Left ventricle myocardium inferior (tissue), 1 donor: ENCODE measurements around the gene ITIH5. TPM values are rescaled to one million over a fixed set of nuclear protein-coding genes. Genes with fewer than 3 reads are reported as not detected.
A peak's percentile ranks its signal among the peaks of the same experiment; 100 is the strongest.

Experiments used
- DNase-seq: peaks from one replicate; pipeline ENCODE4 v3.0.0-alpha.2; 2020
- H3K27ac ChIP-seq: fragments of 200-600 bp; replicated peaks from 2 replicates; pipeline ENCODE4 v1.8.0; 2021
- H3K27me3 ChIP-seq: fragments of 200-600 bp; 2 replicates; pipeline ENCODE4 v1.8.0; 2021; ENCODE audit warnings: low read depth
- H3K36me3 ChIP-seq: fragments of 200-600 bp; 2 replicates; pipeline ENCODE4 v1.8.0; 2021
- H3K4me1 ChIP-seq: fragments of 200-600 bp; 2 replicates; pipeline ENCODE4 v1.8.0; 2021
- H3K4me3 ChIP-seq: fragments of 200-600 bp; 2 replicates; pipeline ENCODE4 v1.8.0; 2021; ENCODE audit warnings: mild to moderate bottlenecking, moderate library complexity
- H3K9me3 ChIP-seq: fragments of 200-600 bp; replicated peaks from 2 replicates; pipeline ENCODE4 v1.8.0; 2021
- CTCF ChIP-seq: fragments of 200-600 bp; IDR thresholded peaks from 2 replicates; pipeline ENCODE4 v1.8.0; 2021; ENCODE audit warnings: antibody characterized with exemption, mild to moderate bottlenecking, borderline replicate concordance
- intact Hi-C: fragments of 100-400 bp; cut with micrococcal nuclease; formaldehyde crosslinking; loops from one replicate; pipeline ENCODE4 v1.11.0; 2022
- total RNA-seq: library from RNA; stranded (reverse); fragmentation: NEBNext Ultra II Directional; extraction: Animal tissue kit (Norgen Biotek cat#: 25700); gene quantifications from one replicate; pipeline ENCODE4 v1.2.1, GENCODE V29; 2021
- donor health status: DM: no; HTN: yes; CAD: no; lungs with severe emphysema.

Gene ITIH5
- total RNA-seq, 1 donor from 2014 or later, result 10.8 TPM

GRCh38 chr10:7625836-7626235 lies 40.9 kb downstream of the ITIH5 start:
- Histone ChIP-seq H3K36me3 (no peaks in the 10 kb centered on the region), H3K27me3 (no peaks in the 10 kb centered on the region), H3K4me1 (no peaks in the 10 kb centered on the region), H3K9me3 (no peaks in the 10 kb centered on the region), H3K4me3 (no peak overlapping the region), H3K27ac (no peak overlapping the region)
- intact Hi-C loops, result no loop called here
- TF ChIP-seq CTCF, result no peak
- no peak for DNase-seq

DNA sequence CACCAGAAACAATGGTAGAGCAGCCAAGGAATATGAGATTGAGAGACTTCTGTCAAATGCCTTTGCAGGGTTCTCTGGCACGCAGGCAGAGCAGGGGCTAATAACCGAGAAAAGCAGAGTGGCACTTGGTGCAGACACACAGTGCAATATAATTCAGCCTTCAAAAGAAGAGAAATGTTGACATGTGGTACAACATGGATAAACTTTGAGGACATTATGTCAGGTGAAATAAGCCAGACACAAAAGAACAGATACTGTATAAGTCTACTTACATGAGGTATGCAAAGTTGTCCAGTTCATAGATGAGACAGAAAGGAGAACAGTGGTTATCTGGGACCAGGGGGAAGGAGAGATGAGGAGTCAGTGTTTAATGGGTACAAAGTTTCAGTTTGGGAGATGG lies 41.8 kb downstream of the ITIH5 start:
- TF ChIP-seq CTCF, result no peak
- Histone ChIP-seq H3K9me3 (no peaks in the 10 kb centered on the region), H3K4me1 (no peaks in the 10 kb centered on the region), H3K27ac (no peak overlapping the region), H3K4me3 (no peak overlapping the region), H3K36me3 (no peaks in the 10 kb centered on the region), H3K27me3 (no peaks in the 10 kb centered on the region)
- DNase-seq, result no peak
- intact Hi-C loops, result no loop called here

GRCh38 chr10:7622969-7623368 lies 43.8 kb downstream of the ITIH5 start:
- intact Hi-C loops, result no loop called here
- no peaks in the 10 kb centered on the region for H3K36me3 ChIP-seq
- peak; percentile 68 for TF ChIP-seq CTCF
- H3K4me1 ChIP-seq, result peaks cover 11% of the 10 kb centered on the region
- no peak overlapping the region for H3K4me3 ChIP-seq
- no peaks in the 10 kb centered on the region for H3K27me3 ChIP-seq
- H3K27ac ChIP-seq, result no peak overlapping the region
- H3K9me3 ChIP-seq, result no peaks in the 10 kb centered on the region
- DNase-seq, result no peak

GRCh38 chr10:7618461-7618860 lies 48.3 kb downstream of the ITIH5 start:
- H3K9me3 ChIP-seq, result no peaks in the 10 kb centered on the region
- no peaks in the 10 kb centered on the region for H3K36me3 ChIP-seq
- peaks cover 13% of the 10 kb centered on the region for H3K4me1 ChIP-seq
- no peak for TF ChIP-seq CTCF
- intact Hi-C loops, result no loop called here
- H3K27me3 ChIP-seq, result no peaks in the 10 kb centered on the region
- no peak overlapping the region for H3K4me3 ChIP-seq
- H3K27ac ChIP-seq, result no peak overlapping the region
- DNase-seq, result no peak

DNA sequence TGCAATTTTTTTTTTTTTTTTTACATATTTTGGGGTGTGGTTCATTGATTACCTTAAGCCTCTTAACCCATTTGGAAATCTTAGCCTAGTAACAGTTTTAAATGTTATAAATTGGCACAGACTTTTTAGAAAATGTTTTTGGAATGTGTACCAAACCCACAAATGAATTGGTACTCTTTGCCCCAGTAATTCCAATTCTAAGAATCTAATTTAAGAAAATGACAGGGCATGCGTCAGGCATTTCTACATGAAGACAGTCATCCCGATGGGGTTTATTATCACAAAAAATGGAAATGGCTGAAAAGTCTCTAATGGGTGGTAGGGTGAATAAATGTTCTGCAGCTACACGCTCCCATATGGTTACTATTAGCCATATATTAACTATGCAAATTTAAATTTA lies 54.9 kb downstream of the ITIH5 start:
- H3K9me3 ChIP-seq, result no peaks in the 10 kb centered on the region
- H3K27ac ChIP-seq, result no peak overlapping the region
- H3K36me3 ChIP-seq, result no peaks in the 10 kb centered on the region
- DNase-seq, result no peak
- TF ChIP-seq CTCF, result no peak
- no peak overlapping the region for H3K4me3 ChIP-seq
- intact Hi-C loops, result no loop called here
- H3K4me1 ChIP-seq, result peaks cover 12% of the 10 kb centered on the region
- no peaks in the 10 kb centered on the region for H3K27me3 ChIP-seq
